Activated CD4-positive, alpha-beta T cell treated with anti-CD3 and anti-CD28 coated beads for 4 hours (primary cell): ENCODE results near the gene UBE2H.
"Not testable (repeated sequence)": the region's sequence is repeated elsewhere in the genome, so short reads cannot be mapped to it uniquely, and the experiment has no call there.

ENCODE experiments used
- DNase-seq, 2 donors: peaks; one replicate each; pipeline ENCODE4 v3.0.0-alpha.2; 2020

The UBE2H gene

DNA sequence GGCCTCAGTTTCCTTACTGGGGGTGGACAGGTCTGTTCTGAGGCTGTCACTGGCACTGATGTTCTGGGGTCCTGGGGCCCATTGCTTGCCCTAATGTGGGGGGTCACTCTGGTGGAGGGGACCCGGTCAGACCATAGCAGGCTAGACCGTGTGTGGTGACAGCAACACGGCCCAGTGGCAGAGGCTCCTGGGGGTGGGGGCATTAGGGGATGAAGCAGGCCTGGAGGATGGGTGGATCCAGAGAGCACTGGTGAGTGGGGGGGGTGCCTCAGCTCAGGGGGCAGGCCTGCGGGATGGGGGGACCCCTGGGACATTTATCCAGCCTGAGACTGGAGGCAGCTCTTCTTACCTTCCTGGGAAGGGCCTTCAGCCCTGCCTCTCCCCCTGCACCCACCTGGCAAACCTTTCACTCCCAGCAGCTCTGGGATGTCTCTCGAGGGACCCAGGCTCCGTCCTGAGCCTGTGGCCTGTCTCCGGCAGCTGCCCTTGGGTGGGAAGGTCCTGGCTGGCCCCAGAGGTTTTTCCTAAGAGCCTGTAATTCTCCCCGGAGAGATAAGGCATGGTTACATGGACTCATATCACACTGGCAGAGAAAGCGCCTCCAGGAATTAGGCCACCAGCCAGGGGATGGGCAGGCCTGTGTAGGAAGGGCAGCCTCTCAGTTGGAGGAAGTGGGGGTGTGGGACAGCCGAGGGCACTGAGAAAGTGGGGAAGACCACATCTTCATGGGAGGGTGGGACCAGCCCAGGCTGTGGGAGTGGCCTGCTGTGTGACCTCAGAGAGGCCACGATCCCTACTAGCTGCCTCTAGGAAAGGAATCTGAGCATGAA lies 147.7 kb downstream of the UBE2H start:
- no peak for DNase-seq

DNA sequence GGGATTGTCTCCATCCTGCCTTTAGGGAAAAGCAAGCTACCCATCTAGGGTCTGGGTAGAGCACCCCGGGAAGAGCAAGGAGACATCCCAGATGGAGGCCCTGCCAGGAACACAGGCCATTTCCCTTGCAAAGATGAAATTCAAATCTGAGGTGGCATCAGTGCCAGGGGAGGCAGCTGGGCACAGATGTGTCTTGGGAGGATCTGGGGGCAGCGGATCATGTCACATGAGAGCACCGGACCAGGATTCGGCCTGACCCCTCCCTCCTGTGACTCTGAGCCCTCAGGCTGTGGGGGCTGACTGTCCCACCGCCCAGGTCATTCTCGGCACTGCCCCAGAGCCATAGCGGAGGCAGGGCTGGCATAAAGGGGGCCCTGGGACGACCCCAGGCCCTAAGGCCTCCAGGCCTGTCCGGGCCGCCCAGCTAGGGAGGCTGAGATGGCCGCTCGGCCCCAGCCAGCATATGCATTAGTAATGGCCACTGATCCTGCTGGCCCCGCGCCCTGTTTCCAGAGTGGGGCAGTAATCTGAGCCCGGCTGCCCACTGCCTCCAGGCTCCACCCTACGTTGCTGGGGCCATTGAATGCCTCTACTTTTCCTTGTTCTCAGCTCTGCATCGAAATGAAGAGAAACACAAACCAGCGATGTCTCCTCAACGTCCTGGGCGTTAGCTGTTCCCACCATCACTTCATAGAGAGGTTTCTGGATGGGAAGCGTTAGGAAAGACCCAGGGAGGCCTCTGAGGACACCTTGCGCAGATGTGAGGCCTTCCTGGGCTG lies 148.5 kb downstream of the UBE2H start:
- no peak for DNase-seq

DNA sequence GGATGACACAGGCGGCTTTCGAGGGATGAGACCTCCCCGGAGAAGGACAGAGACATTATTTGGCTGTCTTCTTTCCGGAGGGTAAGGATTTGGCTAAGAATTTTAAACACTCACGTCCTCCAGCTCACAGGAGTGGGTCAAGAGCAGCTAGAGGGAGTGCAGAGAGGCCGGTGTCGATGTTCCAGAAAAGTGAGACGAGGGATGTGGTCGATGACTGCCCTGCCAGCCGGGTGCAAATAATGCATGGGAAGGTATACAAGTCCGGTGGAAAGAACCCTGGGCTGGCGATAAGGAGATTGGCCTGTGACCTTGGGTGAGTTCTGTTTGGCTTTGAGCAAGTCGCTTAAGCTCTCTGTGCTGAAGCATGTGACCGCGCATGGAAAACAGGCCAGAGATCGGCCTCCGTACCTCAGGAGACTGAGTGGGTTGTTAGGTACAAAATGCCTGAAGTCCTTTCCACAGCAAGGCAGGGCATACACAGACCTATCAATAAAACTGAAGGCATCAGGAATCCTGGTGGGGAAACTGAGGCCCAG lies 149.1 kb downstream of the UBE2H start:
- no peak for DNase-seq

DNA sequence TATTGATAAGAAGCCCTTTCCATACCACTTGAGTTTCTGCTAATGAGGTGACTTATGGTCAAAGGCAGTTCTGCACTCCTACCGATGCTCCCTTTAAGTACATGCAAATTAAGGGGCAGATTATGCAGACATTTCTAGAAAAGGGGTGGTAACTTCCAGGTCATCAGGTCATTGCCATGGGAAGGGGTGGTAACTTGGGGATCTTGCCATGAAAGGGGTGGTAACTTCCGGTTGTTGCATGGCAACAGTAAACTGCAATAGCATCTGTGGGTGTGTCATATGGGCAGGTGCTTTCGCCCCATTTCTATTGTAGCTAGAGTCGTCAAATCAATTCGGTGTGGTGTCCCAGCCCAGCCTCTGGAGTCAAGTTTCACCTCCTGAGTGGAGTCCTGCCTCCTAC lies 150.9 kb downstream of the UBE2H start:
- no peak for DNase-seq

DNA sequence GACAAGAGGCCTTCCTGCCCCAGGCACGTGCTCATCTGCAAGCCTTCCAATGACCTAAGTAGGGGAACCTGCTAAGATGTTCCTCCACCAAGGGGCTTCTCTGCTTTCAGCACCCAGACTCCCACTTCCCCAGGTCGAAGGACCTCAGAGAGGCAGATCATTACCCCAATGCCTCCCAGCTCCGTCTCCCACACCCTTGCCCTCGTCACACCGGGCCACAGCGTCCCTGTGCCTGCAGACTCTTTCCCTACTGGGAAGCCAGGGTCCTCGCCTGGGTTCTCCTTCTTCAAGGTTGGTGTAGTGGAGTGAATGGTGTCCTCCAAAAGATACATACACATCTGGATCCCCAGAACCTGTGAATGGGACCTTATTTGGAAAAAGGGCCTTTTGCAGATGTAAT lies 151.9 kb downstream of the UBE2H start:
- no peak for DNase-seq

DNA sequence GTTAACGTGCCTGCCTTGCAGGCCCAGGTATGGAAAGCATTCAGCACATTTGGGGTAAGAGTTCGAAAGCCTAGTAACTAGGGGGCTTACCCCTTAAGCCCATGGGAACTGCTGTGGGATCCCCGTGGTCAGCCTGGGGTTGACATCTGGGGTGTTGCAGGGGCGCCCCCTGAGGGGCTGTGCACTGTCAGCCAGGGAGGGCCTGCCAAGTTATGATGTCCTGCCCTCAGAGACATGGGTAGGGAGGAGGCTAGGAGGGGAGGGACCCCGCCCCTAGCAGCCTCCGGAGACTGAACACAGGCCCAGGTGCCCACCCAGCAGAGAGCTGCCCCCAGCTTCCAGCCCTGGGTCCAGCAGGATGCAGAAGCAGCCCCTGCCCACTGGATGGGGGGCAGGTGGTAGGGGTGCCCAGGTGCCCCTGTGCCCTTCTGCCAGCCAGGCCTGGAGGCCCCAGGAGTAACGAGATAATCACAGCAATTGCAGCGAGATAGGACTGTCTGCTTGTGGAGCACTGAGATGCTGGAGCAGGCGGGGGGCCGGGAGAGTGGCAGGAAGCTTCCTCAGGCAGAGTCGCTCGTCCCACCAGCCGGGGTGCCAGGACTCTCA lies 153.3 kb downstream of the UBE2H start:
- no peak for DNase-seq

DNA sequence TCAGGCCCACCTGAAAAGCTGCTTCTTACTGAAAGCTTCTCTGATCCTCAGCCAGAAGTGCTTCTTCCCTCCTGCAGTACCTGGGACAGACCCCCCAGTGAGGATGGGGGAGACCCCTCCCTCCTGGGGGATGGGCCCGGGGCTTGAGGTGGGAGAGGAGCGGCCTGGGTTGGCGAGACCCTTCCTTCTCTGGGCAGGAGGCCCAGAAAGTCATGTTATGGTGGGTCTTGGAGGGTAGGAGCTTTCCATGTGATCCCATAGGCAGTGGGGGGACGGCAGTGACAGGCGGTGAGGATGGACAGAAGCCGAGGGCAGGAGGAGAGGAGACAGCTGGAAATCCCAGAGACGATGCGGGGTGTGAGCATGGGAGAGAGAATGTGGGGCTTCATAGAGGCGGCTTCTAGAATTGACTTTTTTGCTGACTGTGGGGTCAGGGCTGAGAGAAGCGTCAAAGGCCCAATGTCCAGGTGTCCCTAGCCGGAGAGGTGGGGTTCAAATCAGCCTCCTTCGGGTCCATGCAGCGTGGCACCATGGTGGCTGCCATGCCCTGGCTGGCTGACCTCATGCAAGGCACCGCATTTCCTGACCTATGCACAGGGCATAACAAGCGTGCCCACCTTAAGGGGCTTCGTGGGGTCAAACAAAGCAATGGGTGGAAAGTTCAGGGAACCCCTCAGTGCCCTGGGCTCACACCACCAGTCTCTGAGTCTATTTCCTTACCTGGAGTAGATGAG lies 154.0 kb downstream of the UBE2H start:
- no peak for DNase-seq

DNA sequence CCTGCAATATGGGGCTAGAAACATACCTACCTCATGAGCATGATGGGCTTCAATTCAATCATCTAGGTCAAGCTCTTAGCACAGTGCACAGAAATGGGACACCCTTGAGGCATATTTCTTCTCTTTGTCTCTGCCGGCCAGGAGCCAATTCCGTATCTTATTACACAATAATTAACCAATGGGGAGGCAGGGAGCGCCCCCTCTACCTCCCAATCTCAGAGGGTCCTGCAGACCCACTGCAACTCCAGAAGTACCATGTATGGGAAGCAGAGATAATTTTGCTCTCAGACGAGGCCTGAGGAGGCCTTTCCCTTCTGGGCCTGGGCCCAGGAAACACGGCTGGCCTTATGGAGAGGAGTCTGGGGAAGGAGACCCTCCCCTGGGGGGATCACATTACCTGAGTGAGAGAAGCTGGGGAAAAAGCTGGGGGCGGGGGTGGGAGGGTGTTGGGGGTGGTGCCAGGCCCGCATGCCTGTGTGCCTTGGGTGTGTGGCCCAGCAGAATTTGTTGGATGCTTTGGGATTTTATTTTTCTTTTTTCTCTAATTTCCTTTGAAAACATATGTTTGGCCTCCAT lies 155.5 kb downstream of the UBE2H start:
- no peak for DNase-seq

DNA sequence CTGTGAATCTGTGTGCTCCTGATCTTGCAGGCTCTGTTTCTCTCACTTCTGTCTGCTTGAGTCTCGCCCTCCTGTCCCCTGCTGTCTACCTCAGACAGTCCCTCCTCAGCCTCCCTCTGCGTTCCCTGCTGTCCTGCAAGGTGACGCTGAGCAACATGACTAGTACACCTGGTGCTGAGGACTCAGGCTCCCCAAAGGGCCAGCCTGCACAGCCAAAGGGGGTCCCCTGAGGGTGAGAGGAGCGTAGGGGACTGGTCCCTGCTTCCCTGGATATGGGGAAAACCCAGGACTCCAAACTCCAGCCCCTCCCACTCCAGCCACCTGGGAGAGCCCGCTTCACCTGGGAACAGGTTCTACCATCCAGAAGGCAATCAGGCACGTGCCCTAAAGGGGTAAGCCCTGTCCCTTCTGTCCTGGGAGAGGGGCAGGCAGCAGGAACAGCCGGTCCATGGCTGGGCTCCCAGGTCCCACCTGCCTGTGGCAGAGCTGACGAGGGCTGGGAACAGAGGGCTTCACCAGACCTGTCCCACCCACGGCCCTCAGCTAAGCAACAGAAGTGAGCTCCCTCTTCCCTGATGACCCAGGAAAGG lies 156.5 kb downstream of the UBE2H start:
- no peak for DNase-seq

DNA sequence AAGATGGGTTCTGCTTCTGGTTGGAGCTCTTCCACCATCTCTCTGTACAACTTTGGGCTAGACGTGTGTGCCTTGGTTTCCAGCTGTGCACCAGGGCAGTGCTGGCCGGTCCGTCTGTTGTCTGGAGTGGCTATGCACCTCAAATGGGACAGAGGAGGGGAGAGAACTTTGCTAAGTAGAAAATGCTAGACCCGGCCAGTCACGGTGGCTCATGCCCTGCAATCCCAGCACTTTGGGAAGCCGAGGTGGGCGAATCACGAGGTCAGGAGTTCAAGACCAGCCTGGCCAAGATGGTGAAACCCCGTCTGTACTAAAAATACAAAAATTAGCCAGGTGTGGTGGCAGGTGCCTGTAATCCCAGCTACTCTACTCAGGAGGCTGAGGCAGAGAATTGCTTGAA lies 158.3 kb downstream of the UBE2H start:
- not testable (repeated sequence) for DNase-seq

DNA sequence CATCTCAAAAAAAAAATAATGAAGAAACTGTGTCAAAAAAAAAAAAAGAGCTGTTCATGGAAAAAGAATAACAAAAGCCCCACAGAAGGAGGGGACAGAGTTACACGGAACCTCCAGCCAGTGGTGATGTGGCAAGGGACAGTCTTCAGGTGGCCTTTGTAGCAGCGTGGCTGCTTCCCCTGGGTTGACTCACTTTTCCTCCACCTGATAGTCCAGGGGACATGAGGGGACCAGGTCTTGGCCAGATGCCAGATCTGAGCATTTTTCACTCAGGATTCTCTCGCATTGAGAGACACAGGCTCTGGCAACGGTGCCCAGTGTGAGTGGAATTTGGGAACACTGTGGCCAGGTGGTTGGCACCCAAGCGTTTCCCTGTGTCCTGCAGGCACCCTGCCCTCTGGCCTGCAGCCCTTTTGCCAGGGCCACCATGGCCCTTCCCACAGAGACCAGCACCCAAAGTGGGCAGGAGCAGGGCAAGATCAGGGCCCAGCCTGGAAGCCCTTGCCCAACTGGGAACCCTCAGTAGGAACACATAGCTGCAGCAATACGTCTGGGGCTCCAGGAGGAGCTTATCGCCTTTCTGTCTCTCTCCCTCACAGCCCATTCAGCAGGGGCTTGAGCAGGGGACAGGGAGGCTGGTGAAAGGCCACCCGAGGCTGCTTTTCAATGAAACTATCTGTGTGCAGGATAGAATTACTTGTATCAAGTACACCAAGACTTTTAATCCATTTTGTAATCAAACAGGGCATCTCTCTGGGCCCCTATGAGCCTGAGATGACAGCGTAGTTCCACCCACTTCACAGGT lies 159.1 kb downstream of the UBE2H start:
- no peak for DNase-seq

DNA sequence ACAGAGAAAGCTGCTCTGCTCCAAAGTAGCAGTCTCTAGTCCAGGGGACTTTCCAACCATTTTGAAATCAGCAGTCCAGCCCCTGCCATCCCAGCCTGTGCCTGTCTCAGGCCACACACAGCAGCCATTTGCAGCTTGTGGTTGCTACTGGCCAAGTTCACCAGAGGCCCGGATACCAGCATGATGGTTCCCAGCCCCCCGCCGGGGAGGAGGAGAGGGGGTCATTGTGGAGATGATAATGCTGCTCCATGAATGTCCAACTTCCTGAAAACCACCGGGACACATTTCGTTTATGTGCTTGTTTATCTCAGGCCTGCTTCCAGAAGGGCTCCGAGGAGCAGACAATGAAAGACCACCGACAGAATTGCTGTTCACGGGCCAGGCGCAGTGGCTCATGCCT lies 160.0 kb downstream of the UBE2H start:
- no peak for DNase-seq

DNA sequence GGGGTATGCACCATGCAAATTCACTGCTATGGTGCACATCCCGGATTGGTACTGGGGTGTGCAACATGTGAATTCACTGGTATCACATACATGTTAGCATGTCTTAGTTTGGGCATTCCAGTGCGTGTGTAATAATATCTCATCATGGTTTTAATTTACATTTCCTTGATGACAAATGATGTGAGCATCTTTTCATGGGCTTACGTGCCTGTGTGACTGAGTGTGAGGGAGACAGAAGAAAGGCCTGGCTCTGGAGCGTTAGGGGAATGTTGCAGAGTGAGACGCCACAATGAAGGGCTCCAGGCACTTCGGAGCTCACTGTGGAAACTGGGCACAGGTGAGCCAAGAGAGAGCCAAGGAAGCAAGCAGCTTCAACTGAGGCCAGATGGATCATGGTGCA lies 162.6 kb downstream of the UBE2H start:
- no peak for DNase-seq

DNA sequence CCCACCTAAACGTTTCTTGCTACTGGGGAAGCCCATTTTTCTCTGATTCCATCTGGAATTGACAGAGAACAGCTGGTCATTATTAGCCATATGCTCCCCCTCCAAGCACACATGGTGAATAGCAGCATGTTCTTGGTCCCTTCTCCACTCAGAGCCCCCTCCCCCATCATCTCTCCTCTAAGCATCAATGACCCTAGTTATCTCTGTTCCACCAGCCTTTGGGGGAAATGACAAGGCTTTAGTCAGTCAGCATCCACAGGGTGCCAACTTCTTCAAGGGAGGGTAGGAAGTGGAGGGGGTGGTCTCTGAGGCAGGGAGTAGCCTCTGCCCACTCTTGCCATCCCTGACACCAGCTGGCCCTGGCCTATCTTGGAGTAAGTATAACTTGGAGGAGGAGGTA lies 163.1 kb downstream of the UBE2H start:
- DNase-seq = no peak

DNA sequence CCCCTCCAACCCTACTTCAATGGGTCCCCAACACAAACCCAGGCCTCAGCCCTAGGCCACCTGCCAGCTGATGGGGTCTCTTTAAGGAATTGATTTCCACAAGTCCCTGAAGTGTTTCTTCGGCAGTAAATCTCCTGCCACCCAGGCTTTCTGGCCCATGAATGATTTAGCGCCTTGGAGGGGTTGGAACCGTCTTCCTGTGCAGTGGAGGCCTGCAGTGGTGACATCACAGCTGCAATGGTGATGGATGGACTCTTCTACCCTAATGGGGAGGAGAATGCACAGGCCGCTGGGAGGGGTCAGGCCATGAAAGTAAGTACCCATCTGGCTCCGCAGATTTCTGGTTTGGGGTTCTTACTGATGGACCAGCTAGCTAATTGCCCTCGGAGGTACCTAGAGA lies 163.8 kb downstream of the UBE2H start:
- no peak for DNase-seq

DNA sequence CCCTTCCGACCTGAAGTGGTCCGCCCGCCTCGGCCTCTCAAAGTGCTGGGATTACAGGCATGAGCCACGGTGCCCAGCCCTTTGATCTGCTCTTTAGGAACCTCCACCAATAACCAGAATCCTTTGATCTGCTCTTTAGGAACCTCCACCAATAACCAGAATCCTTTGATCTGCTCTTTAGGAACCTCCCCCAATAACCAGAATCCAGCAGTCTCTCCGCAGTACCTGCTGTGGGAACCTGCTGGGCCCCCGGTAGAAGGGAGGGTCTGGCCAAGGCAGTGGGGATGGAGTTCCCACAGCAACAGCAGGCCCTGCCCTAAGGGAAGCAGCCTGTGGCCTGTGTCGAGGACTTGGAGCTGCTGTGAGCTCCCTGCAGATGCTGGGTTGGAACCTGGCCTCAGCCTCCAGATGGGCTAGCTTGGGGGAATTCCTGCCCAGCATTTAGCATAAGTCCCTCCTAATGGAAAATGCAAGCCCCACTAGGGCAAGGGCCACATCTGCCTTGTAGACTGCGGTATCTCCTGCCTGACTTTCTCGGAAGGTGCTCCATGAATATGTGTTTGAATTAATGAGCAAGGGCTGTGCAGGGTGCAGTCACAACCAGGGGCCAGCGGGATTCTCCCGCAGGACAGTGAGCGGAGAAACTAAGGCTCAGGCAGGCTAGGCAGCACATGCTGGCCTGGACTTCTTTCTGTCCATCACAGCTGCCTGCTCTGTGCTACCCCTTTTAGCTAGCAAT lies 165.8 kb downstream of the UBE2H start:
- DNase-seq = no peak

DNA sequence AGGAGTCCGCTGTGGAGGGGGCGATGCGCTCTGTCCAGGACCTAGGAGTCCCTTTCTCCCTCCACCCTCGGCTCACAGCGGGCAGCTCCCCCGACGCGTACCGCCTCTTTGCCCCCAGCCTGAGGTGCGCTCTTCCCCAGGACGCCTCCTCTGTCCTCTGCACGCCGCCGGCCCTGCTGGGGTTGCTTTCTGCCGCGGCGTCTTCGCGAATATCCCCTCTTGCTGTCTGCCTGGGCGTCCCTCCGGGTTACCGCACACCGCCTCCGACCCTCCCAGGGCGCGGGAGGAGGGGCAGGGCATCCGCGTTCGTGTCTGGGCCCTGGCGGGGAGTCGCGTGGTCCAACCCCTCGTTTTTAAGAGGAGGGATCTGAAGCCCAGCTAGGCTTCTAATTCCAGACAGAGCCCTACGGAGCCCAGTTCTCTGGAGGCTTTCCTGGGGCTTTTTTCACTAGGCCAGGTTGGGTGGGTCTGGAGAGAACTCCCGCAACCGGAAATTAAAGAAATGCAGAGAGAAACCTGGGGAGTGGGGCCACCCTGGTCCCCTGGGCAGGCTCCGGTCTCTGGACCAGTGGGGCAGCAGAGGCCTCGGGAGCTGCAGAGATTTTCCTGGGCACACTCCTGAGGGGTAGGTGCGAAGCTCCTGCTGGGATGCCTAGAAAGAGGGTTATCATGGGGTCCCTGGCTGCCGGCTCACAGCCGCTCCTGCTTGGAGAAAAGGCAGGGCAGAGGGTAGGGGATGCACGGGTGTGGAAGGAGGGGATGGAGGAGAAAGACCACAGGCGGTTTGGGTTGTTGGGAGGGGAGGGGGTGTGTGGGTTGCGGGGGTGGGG lies 166.9 kb downstream of the UBE2H start:
- DNase-seq = no peak

DNA sequence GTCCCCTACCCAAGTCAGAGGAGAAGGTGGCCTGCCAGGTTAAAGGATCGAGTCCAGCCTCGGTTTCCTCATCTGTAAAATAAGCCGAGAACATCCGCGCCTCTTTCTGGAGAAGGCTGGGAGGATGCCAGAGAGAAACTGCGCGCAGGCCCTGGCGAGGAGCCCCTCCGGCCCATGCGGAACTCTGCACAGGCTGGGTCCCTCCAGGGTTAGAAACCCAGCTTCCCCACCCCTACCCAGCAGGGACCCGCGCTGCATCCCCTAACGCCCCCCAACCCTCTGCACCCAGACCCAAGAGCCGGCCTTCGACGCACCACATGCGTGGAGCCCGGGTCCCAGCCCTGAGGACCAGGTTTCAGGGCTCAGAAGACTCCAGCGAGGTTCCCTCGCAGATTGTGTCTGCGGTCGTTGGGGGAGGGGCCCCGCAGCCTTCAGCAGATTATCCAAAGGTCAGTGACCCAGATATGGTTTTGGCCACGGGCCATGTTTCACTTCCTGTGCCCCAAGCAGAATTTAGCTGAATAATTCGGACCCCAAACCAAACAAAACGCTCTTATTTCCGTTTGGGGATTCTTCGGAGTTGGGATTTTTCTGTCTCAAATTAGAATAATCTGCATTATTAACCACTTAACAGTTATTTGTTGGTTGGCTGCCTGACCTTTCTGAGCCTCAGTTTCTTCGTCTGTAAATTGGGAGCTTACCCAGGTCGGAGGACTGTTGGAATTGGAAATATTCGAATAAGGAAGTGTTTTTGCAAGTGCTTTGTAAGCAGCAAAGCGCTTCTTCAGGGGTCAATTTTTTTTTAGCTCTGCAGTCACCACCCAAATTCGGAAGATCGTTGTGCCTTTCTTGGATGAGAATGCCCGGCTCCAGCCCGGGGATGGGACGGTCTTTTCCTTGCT lies 167.7 kb downstream of the UBE2H start:
- no peak for DNase-seq

DNA sequence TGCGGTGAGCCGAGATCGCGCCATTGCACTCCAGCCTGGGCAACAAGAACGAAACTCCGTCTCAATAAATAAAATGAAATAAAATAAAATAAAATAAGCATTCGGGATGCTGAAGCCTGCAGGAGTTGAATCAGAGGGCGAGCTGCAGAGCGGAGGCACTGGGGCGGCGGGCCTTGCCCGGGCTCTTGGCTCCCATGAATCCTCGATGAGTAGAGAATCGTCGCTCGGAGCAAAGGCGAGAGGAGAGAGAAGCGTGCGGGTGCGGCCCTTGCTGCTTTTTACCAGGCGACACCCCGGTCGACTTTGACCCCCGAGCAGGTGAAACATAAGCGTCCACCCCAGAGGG lies 168.3 kb downstream of the UBE2H start:
- no peak for DNase-seq
